Neural cell (in vitro differentiated cells): ENCODE results near the gene SENP3.

Source experiments
- EZH2 ChIP-seq: fragments of 200-600, 300-800 bp; shearing (Covaris generic), sonication (generic); IDR thresholded peaks from 2 replicates; pipeline ENCODE4 v1.6.1; 2014; ENCODE audit warnings: antibody characterized with exemption, low read length, borderline replicate concordance, mild to moderate bottlenecking; ENCODE audit not compliant: insufficient read depth, poor library complexity, severe bottlenecking
- TF ChIP-seq, protein P1 (sequence below): fragments of 450-650 bp; IDR thresholded peaks from 2 replicates; pipeline ENCODE4 v1.5.1; 2014; ENCODE audit warnings: antibody characterized with exemption, mild to moderate bottlenecking, moderate library complexity; ENCODE audit not compliant: poor library complexity, severe bottlenecking

GRCh38 chr17:7580604-7581575 lies 19.2 kb downstream of the SENP3 start:
- TF ChIP-seq, protein P1, sequence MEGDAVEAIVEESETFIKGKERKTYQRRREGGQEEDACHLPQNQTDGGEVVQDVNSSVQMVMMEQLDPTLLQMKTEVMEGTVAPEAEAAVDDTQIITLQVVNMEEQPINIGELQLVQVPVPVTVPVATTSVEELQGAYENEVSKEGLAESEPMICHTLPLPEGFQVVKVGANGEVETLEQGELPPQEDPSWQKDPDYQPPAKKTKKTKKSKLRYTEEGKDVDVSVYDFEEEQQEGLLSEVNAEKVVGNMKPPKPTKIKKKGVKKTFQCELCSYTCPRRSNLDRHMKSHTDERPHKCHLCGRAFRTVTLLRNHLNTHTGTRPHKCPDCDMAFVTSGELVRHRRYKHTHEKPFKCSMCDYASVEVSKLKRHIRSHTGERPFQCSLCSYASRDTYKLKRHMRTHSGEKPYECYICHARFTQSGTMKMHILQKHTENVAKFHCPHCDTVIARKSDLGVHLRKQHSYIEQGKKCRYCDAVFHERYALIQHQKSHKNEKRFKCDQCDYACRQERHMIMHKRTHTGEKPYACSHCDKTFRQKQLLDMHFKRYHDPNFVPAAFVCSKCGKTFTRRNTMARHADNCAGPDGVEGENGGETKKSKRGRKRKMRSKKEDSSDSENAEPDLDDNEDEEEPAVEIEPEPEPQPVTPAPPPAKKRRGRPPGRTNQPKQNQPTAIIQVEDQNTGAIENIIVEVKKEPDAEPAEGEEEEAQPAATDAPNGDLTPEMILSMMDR = no peak
- no peak for TF ChIP-seq EZH2
